Raji (cell line): ENCODE results near the gene OR2B6.

ENCODE experiments used
- POLR2A ChIP-seq: IDR thresholded peaks from 2 replicates; pipeline ENCODE4 v1.6.1; 2011; ENCODE audit warnings: low read depth, low read length, control low read depth; ENCODE audit not compliant: insufficient read depth

Gene OR2B6

GRCh38 chr6:27980111-27980510, 23.1 kb downstream of the OR2B6 start:
- no peak for TF ChIP-seq POLR2A

- no peak for TF ChIP-seq POLR2A
These were observed 30.1 kb downstream of the OR2B6 start for GRCh38 chr6:27986928-27987725.

DNA sequence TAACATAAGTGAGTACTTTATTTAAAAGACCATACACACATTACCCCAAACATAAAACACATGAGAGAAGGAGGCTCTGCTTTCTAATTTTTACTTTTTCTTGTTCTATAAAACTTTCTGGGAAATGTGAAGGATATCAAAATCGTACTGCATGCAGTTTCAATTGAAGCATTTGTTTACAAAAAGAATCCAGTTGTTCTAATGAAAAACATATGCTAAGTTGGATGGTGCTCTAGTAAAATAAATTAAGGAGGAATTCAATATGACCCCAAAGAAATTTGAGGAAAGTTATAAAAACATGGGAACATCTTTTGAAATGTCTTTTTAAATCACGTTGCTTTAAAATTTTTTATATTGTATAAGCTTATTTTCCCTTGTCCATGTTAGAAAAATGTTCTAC, 37.6 kb downstream of the OR2B6 start:
- TF ChIP-seq POLR2A: no peak

- no peak for TF ChIP-seq POLR2A
These were observed 43.5 kb downstream of the OR2B6 start for GRCh38 chr6:28000351-28001045.

- no peak for TF ChIP-seq POLR2A
These were observed 44.3 kb downstream of the OR2B6 start for GRCh38 chr6:28001351-28001750.

DNA sequence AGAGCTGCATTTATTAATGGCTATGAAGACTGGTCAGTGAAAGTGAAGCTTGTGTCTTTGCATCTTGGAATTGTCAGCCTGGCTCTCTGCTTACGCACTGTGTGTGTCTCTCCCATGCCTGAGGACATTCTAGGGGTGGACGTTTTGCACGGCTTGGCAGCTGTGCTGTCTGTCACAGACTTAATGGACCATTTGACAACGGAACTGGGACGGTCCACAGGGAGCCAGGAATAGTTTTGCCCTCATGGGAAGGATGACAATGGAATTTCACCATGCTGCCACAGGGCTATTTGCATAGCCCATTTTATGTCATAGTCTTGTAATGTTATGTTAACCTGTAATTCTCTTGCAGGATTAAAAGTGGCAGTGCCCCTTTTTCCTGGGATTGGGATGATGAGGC, 44.7 kb downstream of the OR2B6 start:
- TF ChIP-seq POLR2A: no peak

GRCh38 chr6:28002161-28002560, 45.1 kb downstream of the OR2B6 start:
- no peak for TF ChIP-seq POLR2A

DNA sequence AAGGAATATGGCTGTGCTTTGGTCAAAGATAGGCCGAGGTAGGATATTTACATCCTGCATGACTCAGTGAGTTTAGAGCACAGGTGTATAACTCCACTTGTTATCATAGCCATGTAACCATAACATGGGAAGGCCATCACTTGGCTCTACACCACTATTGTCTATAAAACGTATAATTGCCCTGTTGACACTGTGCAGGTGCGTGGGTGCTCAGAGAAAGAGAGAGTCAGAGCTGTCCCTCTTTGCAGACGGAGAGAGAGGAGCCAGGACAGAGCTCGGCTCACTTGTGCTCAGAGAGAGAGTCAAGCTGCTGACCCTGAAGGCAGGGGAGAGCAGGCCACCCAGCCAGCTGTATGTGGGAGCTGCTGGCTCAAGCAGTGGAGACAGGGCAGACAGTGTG, 46.0 kb downstream of the OR2B6 start:
- TF ChIP-seq POLR2A: no peak

DNA sequence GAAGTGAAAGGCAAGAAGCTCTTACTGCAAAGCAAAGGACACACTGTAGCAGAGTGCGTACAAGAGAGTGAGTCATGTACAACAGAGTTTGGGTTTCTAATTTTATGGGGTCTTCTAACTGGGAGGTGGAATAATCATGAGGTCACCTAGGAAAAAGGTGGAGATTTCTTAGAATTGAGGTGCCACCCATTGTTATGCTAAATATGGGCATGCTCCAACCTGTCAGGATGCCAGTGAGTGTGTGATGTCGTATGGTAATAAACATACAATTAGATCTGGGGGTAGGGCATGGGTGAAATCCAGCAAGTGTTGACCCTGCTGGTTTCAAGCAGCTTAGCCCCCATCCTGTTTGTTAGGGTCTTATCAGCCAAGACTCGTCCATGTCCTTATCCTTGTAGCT, 46.6 kb downstream of the OR2B6 start:
- TF ChIP-seq POLR2A: no peak

- no peak for TF ChIP-seq POLR2A
These were observed 47.5 kb downstream of the OR2B6 start for GRCh38 chr6:28004350-28005151.

GRCh38 chr6:28005152-28005890, 48.3 kb downstream of the OR2B6 start:
- TF ChIP-seq POLR2A: no peak

- TF ChIP-seq POLR2A: no peak
These were observed 48.9 kb downstream of the OR2B6 start for GRCh38 chr6:28005975-28006374.
